Nephron (organoid): ENCODE measurements around the gene NIFK.
A peak's percentile ranks its signal among the peaks of the same experiment; 100 is the strongest.

ENCODE experiments used
- H3K27ac Mint-ChIP-seq, 3 experiments: 2 replicates each; pipeline ENCODE4 v1.8.0; 2020; ENCODE audit warnings: mixed read lengths in 3 of 3, mild to moderate bottlenecking in 2 of 3, moderate library complexity in 1 of 3
- H3K27me3 Mint-ChIP-seq: 2 replicates; pipeline ENCODE4 v1.8.0; 2021; ENCODE audit warnings: low read depth, mild to moderate bottlenecking, moderate library complexity, mixed read lengths
- H3K36me3 Mint-ChIP-seq: 2 replicates; pipeline ENCODE4 v1.8.0; 2020; ENCODE audit warnings: low read depth, mixed read lengths
- H3K4me1 Mint-ChIP-seq: 2 replicates; pipeline ENCODE4 v1.8.0; 2020; ENCODE audit warnings: mixed read lengths
- H3K4me3 Mint-ChIP-seq, 3 experiments: 2 replicates each; pipeline ENCODE4 v1.8.0; 2020; ENCODE audit warnings: mild to moderate bottlenecking in 3 of 3, mixed read lengths in 3 of 3, moderate library complexity in 2 of 3
- H3K9me3 Mint-ChIP-seq: 2 replicates; pipeline ENCODE4 v1.8.0; 2020; ENCODE audit warnings: mixed read lengths
- TF ChIP-seq, protein P1 (sequence below), 3 experiments: fragments of 200-600 bp; sonication (generic); IDR thresholded peaks; one replicate each; pipeline ENCODE4 v1.5.0; 2021; ENCODE audit warnings: antibody characterized with exemption in 3 of 3; ENCODE audit not compliant: unreplicated experiment in 3 of 3

Gene NIFK

DNA sequence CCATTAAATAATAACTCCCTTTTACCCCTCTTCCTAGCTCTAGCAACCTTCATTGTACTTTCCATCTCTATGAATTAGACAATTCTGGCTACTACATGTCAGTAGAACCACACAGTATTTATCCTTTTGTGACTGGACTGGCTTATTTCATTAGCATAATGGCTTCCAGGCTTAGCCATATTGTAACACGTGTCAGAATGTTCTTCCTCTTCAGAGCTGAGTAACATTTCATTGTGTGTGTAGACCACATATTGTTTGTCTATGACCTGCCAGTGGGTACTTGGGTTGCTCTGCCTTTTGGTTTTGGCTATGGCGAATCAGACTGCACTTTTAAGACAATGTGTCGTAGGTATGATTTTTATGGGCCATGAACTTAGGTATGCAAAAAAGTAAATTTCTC is 39.7 kb upstream of the NIFK start:
- H3K4me1 Mint-ChIP-seq = peaks cover 36% of the 10 kb centered on the region
- H3K4me3 Mint-ChIP-seq = no peak overlapping the region
- no peaks in the 10 kb centered on the region for H3K27me3 Mint-ChIP-seq
- no peaks in the 10 kb centered on the region for H3K9me3 Mint-ChIP-seq
- peak overlapping the region in 1 of 3 experiments; percentile 5 for H3K27ac Mint-ChIP-seq
- TF ChIP-seq, protein P1, sequence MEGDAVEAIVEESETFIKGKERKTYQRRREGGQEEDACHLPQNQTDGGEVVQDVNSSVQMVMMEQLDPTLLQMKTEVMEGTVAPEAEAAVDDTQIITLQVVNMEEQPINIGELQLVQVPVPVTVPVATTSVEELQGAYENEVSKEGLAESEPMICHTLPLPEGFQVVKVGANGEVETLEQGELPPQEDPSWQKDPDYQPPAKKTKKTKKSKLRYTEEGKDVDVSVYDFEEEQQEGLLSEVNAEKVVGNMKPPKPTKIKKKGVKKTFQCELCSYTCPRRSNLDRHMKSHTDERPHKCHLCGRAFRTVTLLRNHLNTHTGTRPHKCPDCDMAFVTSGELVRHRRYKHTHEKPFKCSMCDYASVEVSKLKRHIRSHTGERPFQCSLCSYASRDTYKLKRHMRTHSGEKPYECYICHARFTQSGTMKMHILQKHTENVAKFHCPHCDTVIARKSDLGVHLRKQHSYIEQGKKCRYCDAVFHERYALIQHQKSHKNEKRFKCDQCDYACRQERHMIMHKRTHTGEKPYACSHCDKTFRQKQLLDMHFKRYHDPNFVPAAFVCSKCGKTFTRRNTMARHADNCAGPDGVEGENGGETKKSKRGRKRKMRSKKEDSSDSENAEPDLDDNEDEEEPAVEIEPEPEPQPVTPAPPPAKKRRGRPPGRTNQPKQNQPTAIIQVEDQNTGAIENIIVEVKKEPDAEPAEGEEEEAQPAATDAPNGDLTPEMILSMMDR (IDR thresholded peaks at IDR 0.05; ENCODE audit: unreplicated experiment in 3 of 3) = no peak
- no peaks in the 10 kb centered on the region for H3K36me3 Mint-ChIP-seq

DNA sequence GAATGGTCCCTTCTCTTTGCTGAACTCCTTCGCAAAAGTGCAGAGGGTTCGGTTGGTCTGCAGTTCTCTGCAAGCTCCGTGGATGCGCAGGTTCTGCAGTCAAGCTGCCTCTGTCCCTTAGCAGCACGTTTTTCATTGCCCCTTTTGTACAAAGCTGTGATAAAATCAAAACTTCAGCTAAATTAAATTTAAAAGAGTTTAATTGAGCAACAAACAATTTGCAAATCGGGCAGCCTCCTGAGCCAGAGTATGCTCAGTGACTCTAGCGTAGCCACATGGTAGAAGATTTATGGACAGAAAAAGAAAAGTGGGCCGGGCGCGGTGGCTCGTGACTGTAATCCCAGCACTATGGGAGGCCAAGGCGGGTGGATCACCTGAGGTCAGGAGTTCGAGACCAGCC is 37.6 kb upstream of the NIFK start:
- Mint-ChIP-seq H3K27me3 (no peaks in the 10 kb centered on the region), H3K36me3 (peaks cover 6% of the 10 kb centered on the region), H3K27ac (no peak overlapping the region), H3K9me3 (no peaks in the 10 kb centered on the region), H3K4me3 (no peak overlapping the region), H3K4me1 (peaks cover 38% of the 10 kb centered on the region)
- TF ChIP-seq, protein P1 (IDR thresholded peaks at IDR 0.05; ENCODE audit: unreplicated experiment in 3 of 3) = no peak

- peak overlapping the region; percentile 57 to 87 (median 57) for H3K27ac Mint-ChIP-seq
Measured at GRCh38 chr2:121771976-121772742, 35.5 kb upstream of the NIFK start.

GRCh38 chr2:121768143-121768755 is 31.6 kb upstream of the NIFK start:
- H3K9me3 Mint-ChIP-seq = no peaks in the 10 kb centered on the region
- H3K4me1 Mint-ChIP-seq = peaks cover 20% of the 10 kb centered on the region
- no peaks in the 10 kb centered on the region for H3K27me3 Mint-ChIP-seq
- no peak overlapping the region for H3K27ac Mint-ChIP-seq
- H3K4me3 Mint-ChIP-seq = no peak overlapping the region
- H3K36me3 Mint-ChIP-seq = peaks cover 51% of the 10 kb centered on the region
- TF ChIP-seq, protein P1 (IDR thresholded peaks at IDR 0.05; ENCODE audit: unreplicated experiment in 3 of 3) = no peak

More at GRCh38 chr2:121771976-121772742, 35.5 kb upstream of the NIFK start:
- Mint-ChIP-seq H3K4me1 (peaks cover 30% of the 10 kb centered on the region), H3K9me3 (no peaks in the 10 kb centered on the region), H3K36me3 (peaks cover 18% of the 10 kb centered on the region), H3K4me3 (peak overlapping the region in 2 of 3 experiments; percentile 2 to 5), H3K27me3 (no peaks in the 10 kb centered on the region)
- TF ChIP-seq, protein P1 (IDR thresholded peaks at IDR 0.05; ENCODE audit: unreplicated experiment in 3 of 3) = no peak

DNA sequence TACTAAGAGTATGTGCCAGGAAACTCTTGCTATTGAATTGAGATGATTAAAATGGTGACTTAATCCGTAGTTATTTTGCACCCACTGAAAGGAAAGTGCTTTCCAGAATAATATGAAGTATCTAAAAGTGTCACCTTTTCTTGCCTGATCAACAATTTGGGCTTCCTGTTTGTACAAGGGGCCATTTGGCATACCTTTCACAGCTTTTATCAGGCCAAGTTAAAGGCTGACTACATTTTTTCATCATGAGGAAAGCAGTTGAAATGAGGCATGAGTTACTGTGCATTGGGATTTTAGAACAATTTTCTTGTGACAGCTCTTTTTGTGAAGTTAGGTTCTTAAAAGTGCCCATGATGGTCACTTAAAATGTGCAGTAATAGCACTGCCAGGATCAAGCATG is 29.9 kb upstream of the NIFK start:
- H3K4me3 Mint-ChIP-seq = no peak overlapping the region

More for the DNA sequence above, 29.9 kb upstream of the NIFK start:
- TF ChIP-seq, protein P1 (IDR thresholded peaks at IDR 0.05; ENCODE audit: unreplicated experiment in 3 of 3) = no peak
- Mint-ChIP-seq H3K27me3 (no peaks in the 10 kb centered on the region), H3K27ac (no peak overlapping the region), H3K36me3 (peaks cover 59% of the 10 kb centered on the region), H3K4me1 (peaks cover 6% of the 10 kb centered on the region), H3K9me3 (no peaks in the 10 kb centered on the region)
